Measurements from ENCODE around the gene PAK5. TPM values are rescaled to one million over a fixed set of nuclear protein-coding genes. Genes with fewer than 3 reads are reported as not detected.

Gene PAK5
- total RNA-seq, 4 donors from 2014 or later, result 0.07 TPM; not detected in 3

GRCh38 chr20:9800421-9800820 is 38.5 kb downstream of the PAK5 start:
- TF ChIP-seq, protein P1, sequence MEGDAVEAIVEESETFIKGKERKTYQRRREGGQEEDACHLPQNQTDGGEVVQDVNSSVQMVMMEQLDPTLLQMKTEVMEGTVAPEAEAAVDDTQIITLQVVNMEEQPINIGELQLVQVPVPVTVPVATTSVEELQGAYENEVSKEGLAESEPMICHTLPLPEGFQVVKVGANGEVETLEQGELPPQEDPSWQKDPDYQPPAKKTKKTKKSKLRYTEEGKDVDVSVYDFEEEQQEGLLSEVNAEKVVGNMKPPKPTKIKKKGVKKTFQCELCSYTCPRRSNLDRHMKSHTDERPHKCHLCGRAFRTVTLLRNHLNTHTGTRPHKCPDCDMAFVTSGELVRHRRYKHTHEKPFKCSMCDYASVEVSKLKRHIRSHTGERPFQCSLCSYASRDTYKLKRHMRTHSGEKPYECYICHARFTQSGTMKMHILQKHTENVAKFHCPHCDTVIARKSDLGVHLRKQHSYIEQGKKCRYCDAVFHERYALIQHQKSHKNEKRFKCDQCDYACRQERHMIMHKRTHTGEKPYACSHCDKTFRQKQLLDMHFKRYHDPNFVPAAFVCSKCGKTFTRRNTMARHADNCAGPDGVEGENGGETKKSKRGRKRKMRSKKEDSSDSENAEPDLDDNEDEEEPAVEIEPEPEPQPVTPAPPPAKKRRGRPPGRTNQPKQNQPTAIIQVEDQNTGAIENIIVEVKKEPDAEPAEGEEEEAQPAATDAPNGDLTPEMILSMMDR (IDR thresholded peaks at IDR 0.05), result no peak
- no peak for TF ChIP-seq POLR2A (IDR thresholded peaks at IDR 0.05)
- no peaks in the 10 kb centered on the region for H3K36me3 ChIP-seq
- intact Hi-C loops (cut with DNase I; ENCODE audit: low total_unique reads), result no loop called here
- H3K4me3 ChIP-seq, result no peak overlapping the region
- no peaks in the 10 kb centered on the region for H3K9me3 ChIP-seq
- H3K4me1 ChIP-seq, result no peaks in the 10 kb centered on the region
- no peak for DNase-seq
- H3K27me3 ChIP-seq, result no peaks in the 10 kb centered on the region
- no peak overlapping the region for H3K27ac ChIP-seq

GRCh38 chr20:9794831-9795230 is 44.0 kb downstream of the PAK5 start:
- H3K27ac ChIP-seq, result no peak overlapping the region
- no peaks in the 10 kb centered on the region for H3K36me3 ChIP-seq
- H3K4me1 ChIP-seq, result no peaks in the 10 kb centered on the region
- no peaks in the 10 kb centered on the region for H3K27me3 ChIP-seq
- DNase-seq, result no peak
- intact Hi-C loops (cut with DNase I; ENCODE audit: low total_unique reads), result no loop called here
- TF ChIP-seq, protein P1 (IDR thresholded peaks at IDR 0.05), result no peak
- no peak for TF ChIP-seq POLR2A (IDR thresholded peaks at IDR 0.05)
- H3K9me3 ChIP-seq, result no peaks in the 10 kb centered on the region
- H3K4me3 ChIP-seq, result no peak overlapping the region

DNA sequence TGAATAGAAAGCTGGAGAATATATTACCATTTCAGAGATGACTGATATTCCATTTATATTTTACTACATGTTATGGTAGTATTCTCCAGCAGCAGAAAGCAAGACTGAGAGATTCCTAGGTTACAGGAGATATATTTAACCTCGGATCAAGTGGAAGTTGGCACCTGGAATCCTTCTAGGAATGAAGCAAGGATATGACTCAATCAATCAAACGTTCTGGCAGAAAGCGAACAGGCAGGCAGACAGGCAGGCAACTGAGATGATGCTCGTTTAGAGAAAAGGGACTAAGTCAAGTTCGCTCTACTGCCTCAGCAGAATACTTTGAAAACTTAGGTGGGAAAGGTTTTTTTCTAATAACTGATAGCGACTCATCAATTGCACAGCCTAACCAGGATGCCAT is 46.2 kb downstream of the PAK5 start:
- no peak overlapping the region for H3K27ac ChIP-seq
- no peak for DNase-seq
- no peak overlapping the region for H3K4me3 ChIP-seq
- no peaks in the 10 kb centered on the region for H3K36me3 ChIP-seq
- TF ChIP-seq, protein P1 (IDR thresholded peaks at IDR 0.05), result no peak
- TF ChIP-seq POLR2A (IDR thresholded peaks at IDR 0.05), result no peak
- intact Hi-C loops (cut with DNase I; ENCODE audit: low total_unique reads), result no loop called here
- H3K27me3 ChIP-seq, result no peaks in the 10 kb centered on the region
- H3K4me1 ChIP-seq, result no peaks in the 10 kb centered on the region
- no peaks in the 10 kb centered on the region for H3K9me3 ChIP-seq

GRCh38 chr20:9789131-9789530 is 49.7 kb downstream of the PAK5 start:
- TF ChIP-seq, protein P1 (IDR thresholded peaks at IDR 0.05), result no peak
- no peak for TF ChIP-seq POLR2A (IDR thresholded peaks at IDR 0.05)
- Histone ChIP-seq H3K27ac (no peak overlapping the region), H3K27me3 (no peaks in the 10 kb centered on the region), H3K9me3 (no peaks in the 10 kb centered on the region), H3K4me3 (no peak overlapping the region), H3K4me1 (no peaks in the 10 kb centered on the region), H3K36me3 (no peaks in the 10 kb centered on the region)
- intact Hi-C loops (cut with DNase I; ENCODE audit: low total_unique reads), result no loop called here
- DNase-seq, result no peak

GRCh38 chr20:9775176-9775575 is 63.7 kb downstream of the PAK5 start:
- H3K9me3 ChIP-seq, result no peaks in the 10 kb centered on the region
- intact Hi-C loops (cut with DNase I; ENCODE audit: low total_unique reads), result no loop called here
- no peak for TF ChIP-seq POLR2A (IDR thresholded peaks at IDR 0.05)
- TF ChIP-seq, protein P1 (IDR thresholded peaks at IDR 0.05), result no peak
- no peak for DNase-seq
- no peak overlapping the region for H3K27ac ChIP-seq
- no peaks in the 10 kb centered on the region for H3K27me3 ChIP-seq
- no peaks in the 10 kb centered on the region for H3K4me1 ChIP-seq
- no peaks in the 10 kb centered on the region for H3K36me3 ChIP-seq
- H3K4me3 ChIP-seq, result no peak overlapping the region

Measured in uterus (tissue), 4 donors.